GM19455 (cell line): Measurements from ENCODE around the gene MBP.

Source experiments
- ATAC-seq: cut with Tn5 transposase; IDR thresholded peaks from one replicate; pipeline ENCODE4 v1.9.1; 2021; ENCODE audit not compliant: unreplicated experiment

The MBP gene

DNA sequence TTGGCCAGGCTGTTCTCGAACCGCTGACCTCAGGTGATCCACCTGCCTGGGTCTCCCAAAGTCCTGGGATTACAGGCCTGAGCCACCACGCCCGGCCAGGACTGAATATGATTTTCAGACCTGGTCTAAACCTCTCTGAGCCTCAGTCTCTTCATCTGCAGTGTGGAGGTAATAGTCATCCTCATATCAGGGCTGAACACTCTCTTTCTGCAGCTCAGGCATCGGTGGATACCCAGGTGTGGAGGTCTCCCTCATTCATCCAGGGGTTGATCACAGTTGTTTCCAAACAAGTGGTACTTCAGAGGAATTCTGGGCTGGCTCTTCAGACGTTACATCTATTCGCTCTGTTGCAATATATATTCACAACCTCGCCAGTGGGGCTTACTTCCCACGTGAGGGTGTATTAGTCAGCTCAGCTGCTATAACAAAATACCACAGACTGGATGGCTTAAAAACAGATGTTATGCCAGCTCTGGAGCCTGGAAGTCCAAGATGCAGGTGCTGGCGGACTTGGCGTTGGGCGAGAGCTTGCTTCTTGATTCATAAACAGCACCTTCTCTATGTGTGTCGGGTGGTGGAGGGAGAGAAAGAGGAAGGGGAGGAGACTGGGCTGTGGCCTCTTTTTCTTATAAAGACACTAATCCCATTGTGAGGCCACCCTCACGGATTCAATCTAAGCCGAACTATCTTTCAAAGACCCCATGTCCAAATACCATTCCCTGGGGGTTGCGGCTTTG lies 2.9 kb upstream of the MBP start:
- no peak for ATAC-seq

DNA sequence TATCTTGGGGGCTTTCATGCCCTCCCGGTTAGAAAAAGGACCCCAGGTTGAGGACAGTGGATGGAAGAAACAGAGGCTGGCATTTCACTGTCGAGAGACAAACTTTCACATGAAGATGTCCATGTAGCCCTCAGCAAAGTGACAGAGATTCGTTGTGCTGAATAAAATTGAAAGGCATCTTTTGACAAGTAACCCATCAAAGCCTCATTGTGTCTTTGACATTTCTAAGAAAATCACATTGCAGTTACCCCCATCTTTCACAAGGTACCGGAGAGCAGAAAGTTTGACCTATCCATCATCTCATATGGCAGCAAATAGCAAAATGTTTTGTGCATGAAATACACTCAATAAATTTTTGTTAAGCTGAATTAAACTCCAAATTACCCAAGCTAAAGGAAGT lies 2.0 kb upstream of the MBP start:
- no peak for ATAC-seq

DNA sequence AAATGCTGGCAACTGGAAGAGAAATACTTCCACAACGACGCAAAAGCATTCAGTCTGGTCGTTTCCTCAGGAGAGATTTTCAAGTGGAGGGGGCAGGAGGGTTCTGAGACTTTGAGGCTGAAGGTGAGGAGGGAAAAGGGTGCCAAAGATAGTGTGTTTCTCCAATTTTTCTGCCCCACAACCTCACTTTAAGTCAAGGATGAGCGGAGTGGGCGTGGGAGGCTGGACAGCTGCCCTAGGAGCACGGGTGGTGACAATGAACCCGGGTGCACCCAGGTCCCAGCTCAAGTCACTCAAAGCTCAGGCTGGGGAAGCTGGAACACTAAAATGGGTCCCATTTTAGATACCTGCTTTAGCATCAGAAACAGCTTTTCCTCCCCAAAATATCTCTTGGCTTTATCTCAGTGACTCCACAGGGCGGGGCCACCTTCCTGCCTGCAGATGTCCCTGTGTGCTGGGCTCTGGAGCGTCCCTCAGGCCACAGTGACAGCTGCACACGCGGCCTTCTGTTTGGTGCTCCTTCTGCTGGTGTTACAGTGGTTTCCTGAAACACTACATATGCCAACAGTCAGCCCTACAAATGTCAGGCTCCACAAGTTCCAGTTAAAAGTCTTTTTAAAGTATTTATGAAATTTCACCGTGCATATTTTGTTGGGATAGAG lies 1.4 kb upstream of the MBP start:
- ATAC-seq: no peak

DNA sequence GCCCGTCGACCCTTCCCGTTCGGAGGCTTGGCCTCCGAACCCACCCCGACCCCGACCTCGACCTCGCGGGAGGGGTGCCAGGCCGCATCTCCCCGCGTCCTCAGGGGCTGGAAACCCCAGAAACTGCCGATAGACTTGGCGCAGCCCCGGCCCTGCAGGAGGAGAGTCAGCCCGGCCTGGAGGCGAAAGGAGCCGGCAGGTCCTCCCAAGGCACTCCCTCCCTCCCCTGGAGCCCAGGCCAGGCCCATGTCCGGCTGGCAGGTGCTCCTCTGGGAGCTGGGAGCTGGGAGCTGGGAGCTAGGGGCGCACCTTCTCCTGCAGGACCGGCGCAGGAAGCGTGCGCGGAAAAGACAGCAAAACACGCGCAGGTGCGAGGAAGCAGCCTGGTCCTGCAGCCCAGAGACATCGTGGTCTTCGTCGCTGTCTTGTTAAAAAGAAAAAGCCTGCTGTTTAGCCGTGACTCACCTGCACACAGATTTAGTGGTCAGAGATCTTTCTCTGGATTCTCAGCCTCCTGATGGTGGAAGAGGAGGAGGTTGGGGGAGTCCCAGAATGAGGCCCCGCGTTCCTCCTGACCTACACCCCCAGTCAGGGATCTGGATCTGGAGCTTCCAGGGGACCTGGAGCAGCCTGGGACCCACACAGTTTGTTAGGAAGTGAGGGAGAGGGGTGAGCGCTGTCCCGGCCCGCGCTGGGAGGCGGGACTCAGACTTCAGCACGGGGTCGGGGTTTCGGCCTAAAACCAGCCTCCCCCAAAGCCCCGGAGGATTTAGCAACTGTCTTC lies 660 bp upstream of the MBP start:
- peak; percentile 3 for ATAC-seq

- peak; percentile 65 for ATAC-seq
Observed at GRCh38 chr18:77131652-77132368, 773 bp downstream of the MBP start.

DNA sequence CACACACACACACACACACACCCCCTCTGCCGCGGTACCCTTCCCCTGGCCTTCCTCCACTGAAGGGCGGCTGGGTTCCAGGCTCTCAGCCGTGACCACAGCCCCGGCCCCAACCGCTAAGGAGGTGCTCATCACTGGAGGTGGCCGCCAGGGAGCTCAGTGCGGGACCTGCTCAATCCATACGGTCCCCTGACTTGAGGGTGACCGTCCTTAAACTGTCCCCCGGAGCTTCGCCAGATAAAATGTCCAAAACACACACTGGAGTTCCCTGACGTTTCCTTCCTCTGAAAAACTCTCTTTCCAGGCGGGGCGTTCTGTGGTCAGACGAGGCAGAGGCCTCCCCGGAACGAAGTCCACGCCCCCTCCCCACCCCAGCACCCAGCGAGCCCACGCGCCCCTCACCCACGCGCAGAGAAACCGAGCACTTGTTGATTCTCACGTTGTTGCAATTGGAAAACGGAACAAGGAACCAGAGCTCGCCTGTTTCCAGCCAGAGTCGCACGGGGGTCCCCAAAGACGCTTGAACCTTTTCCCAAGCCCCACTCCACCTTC lies 1.4 kb downstream of the MBP start:
- no peak for ATAC-seq

GRCh38 chr18:77130229-77131099 lies 2.1 kb downstream of the MBP start:
- no peak for ATAC-seq

- ATAC-seq: no peak
Observed at GRCh38 chr18:77129150-77129551, 3.4 kb downstream of the MBP start.

DNA sequence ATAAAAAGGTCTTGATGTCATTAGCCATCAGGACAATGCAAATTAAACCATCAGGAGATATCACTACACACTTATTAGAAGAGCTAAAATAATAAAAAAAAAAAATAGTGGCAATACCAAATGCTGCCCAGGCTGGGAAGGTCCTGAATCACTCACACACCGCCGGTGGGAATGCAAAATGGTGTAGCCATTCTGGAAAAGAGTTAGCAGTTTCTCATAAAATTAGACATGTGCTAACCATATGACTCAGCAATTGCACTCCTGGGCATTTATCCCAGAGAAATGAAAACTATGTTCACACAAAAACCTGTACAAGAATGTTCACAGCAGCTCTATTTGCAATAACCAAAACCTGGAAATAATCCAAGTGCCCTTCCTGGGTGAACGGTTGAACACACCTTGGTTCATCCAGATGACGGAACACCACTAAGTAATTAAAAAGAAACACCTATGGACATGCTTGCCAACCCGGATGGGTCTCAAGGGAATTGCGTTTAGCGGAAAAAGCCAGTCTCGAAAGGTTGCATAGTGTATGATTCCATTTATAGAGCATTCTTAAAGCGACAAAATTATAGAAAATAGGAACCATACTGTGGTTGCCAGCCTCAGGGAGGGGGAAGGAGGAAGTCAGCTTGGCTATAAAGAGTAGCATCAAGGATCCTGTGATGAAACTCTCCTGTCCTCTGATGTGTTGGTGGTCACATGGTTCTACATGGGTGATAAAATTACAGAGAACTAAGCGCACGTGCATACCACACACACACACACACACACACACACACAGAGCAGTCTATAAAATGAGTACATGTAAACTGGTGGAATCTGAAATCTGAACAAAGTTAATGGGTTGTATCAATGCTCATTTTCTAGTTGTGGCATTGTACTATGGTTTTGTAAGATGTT lies 4.6 kb downstream of the MBP start:
- no peak for ATAC-seq

- peak; percentile 71 for ATAC-seq
Observed at GRCh38 chr18:77124452-77124922, 8.1 kb downstream of the MBP start.

- ATAC-seq: no peak
Observed at GRCh38 chr18:77123320-77124231, 9.0 kb downstream of the MBP start.

DNA sequence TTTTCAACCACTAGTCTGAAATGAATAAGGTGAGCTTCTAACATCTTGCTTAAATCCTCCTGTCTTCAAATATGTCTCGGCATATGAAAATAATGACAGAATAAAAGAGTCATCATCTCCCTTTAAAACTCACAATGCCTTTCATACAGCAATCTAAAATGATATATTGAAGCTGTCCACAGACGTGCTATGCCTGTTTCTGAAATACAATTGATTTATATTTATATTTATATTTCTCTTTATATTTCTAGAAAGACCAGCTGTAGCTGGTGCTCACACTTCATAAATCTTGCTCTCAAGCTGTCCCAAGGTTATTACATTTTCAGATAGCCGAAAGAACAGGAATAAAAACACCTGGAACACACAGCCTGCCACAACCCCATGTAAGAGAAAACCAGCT lies 11.1 kb downstream of the MBP start:
- no peak for ATAC-seq

- ATAC-seq: no peak
Observed at GRCh38 chr18:77119851-77120491, 12.6 kb downstream of the MBP start.

DNA sequence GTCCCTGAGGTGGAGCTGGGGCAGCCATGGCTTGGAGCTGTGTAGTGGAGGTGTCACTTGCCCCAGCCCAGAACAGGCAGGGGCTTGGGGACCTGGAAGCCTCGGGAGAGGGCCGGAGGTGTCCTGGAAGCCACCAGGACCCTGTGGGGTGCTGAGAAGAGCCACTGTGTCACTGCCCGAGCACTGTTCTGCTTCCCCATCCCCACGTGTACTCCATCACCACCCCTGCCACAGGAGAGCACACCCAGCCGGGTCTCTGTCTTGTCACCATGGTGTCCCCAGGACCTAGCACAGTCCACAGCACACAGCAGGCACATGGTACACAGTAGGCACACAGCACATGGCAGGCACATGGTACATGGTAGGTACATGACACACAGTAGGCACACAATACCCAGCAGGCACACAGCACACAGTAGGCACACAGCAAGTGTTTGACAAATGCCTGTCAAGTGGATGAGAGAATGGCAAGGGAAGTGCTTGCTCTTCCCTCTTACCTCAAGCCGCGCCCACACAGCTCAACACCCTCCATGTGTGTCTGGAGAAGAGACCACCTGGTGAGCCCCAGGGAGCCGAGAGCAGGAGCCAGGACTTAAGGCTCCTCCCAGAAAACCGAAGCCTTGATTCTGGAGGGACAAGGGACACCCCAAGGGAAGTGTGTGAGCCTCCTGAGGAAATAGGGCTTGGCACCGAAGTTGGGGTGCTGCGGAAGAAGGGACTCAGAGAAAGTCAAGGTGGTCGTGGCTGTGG lies 13.3 kb downstream of the MBP start:
- no peak for ATAC-seq

GRCh38 chr18:77118256-77119090 lies 14.1 kb downstream of the MBP start:
- ATAC-seq: no peak
